Astrocyte (in vitro differentiated cells and primary cell): ENCODE results near the gene ARMC12. TPM values are rescaled to one million over a fixed set of nuclear protein-coding genes. Genes with fewer than 3 reads are reported as not detected.

Experiments
- DNase-seq: peaks from one replicate; pipeline ENCODE4 v3.0.0-alpha.2; 2010; ENCODE audit warnings: low read depth
- FAIRE-seq: peaks from 2 replicates; lab custom pipeline; 2011; peaks lifted over from hg19 to GRCh38; lab: Jason Lieb, UNC
- H2AFZ ChIP-seq: 2 replicates; pipeline ENCODE4 v1.6.0; 2012; ENCODE audit warnings: low read depth, low read length, inconsistent platforms
- H3K27ac ChIP-seq: 2 replicates; pipeline ENCODE4 v1.5.1; 2011; ENCODE audit warnings: low read depth, low read length, inconsistent platforms
- H3K27me3 ChIP-seq: 2 replicates; pipeline ENCODE4 v1.6.0; 2011; ENCODE audit warnings: low read length, inconsistent platforms; ENCODE audit not compliant: insufficient read depth
- H3K36me3 ChIP-seq: 2 replicates; pipeline ENCODE4 v1.5.1; 2011; ENCODE audit warnings: low read length, inconsistent platforms; ENCODE audit not compliant: insufficient read depth
- H3K4me1 ChIP-seq: 2 replicates; pipeline ENCODE4 v1.5.1; 2011; ENCODE audit warnings: low read length, inconsistent platforms; ENCODE audit not compliant: insufficient read depth
- H3K4me2 ChIP-seq: 2 replicates; pipeline ENCODE4 v1.6.0; 2012; ENCODE audit warnings: low read length, inconsistent platforms
- H3K4me3 ChIP-seq: 2 replicates; pipeline ENCODE4 v1.5.1; 2011; ENCODE audit warnings: low read depth, mild to moderate bottlenecking, low read length, inconsistent platforms; ENCODE audit not compliant: insufficient read depth
- H3K79me2 ChIP-seq: 2 replicates; pipeline ENCODE4 v1.6.0; 2012; ENCODE audit warnings: mild to moderate bottlenecking, low read length, inconsistent platforms; ENCODE audit not compliant: insufficient read depth
- H3K9ac ChIP-seq: 2 replicates; pipeline ENCODE4 v1.6.0; 2012; ENCODE audit warnings: mild to moderate bottlenecking, low read length, inconsistent platforms
- H3K9me3 ChIP-seq: 2 replicates; pipeline ENCODE4 v1.5.1; 2012; ENCODE audit warnings: low read depth, mild to moderate bottlenecking, low read length, inconsistent platforms; ENCODE audit not compliant: insufficient read depth
- H4K20me1 ChIP-seq: 2 replicates; pipeline ENCODE4 v1.6.0; 2012; ENCODE audit warnings: low read length, inconsistent platforms; ENCODE audit not compliant: insufficient read depth
- H3K27ac Mint-ChIP-seq: one replicate; pipeline ENCODE4 v1.8.0; 2021; ENCODE audit warnings: mild to moderate bottlenecking, mixed read lengths; ENCODE audit not compliant: unreplicated experiment
- H3K27me3 Mint-ChIP-seq: one replicate; pipeline ENCODE4 v1.8.0; 2021; ENCODE audit warnings: low read depth, mixed read lengths; ENCODE audit not compliant: unreplicated experiment
- H3K36me3 Mint-ChIP-seq: one replicate; pipeline ENCODE4 v1.8.0; 2021; ENCODE audit warnings: low read depth, mixed read lengths; ENCODE audit not compliant: unreplicated experiment
- H3K4me1 Mint-ChIP-seq: one replicate; pipeline ENCODE4 v1.8.0; 2021; ENCODE audit warnings: low read depth, mixed read lengths; ENCODE audit not compliant: unreplicated experiment
- H3K4me3 Mint-ChIP-seq: one replicate; pipeline ENCODE4 v1.8.0; 2021; ENCODE audit warnings: mild to moderate bottlenecking, moderate library complexity, mixed read lengths; ENCODE audit not compliant: unreplicated experiment
- H3K9me3 Mint-ChIP-seq: one replicate; pipeline ENCODE4 v1.8.0; 2021; ENCODE audit warnings: mild to moderate bottlenecking, mixed read lengths; ENCODE audit not compliant: unreplicated experiment
- CTCF ChIP-seq: IDR thresholded peaks from 2 replicates; pipeline ENCODE4 v1.5.1; 2011; ENCODE audit warnings: low read depth, mild to moderate bottlenecking, inconsistent platforms, low read length, moderate library complexity; ENCODE audit not compliant: insufficient read depth
- EZH2 ChIP-seq: IDR thresholded peaks from 2 replicates; pipeline ENCODE4 v1.6.1; 2012; ENCODE audit warnings: mild to moderate bottlenecking, low read length, inconsistent platforms; ENCODE audit not compliant: insufficient read depth
- total RNA-seq: library from RNA; stranded (reverse); gene quantifications from 2 replicates; pipeline ENCODE4 v1.2.1, GENCODE V29; 2021

ARMC12 gene
- total RNA-seq, 1 donor from 2014 or later, result 0.25 TPM

GRCh38 chr6:35782424-35782823 lies 45.6 kb downstream of the ARMC12 start:
- Histone ChIP-seq H3K27me3 (peaks cover 20% of the 10 kb centered on the region), H3K4me3 (no peak overlapping the region), H3K4me2 (no peak overlapping the region), H3K4me1 (no peaks in the 10 kb centered on the region), H4K20me1 (no peaks in the 10 kb centered on the region), H2AFZ (no peak overlapping the region), H3K36me3 (no peaks in the 10 kb centered on the region), H3K27ac (no peak overlapping the region), H3K79me2 (no peaks in the 10 kb centered on the region), H3K9me3 (no peaks in the 10 kb centered on the region), H3K9ac (no peak overlapping the region)
- H3K36me3 Mint-ChIP-seq, result no peaks in the 10 kb centered on the region
- DNase-seq, result no peak
- peaks cover 2% of the 10 kb centered on the region for H3K9me3 Mint-ChIP-seq
- H3K27me3 Mint-ChIP-seq, result peaks cover 52% of the 10 kb centered on the region
- H3K27ac Mint-ChIP-seq, result no peak overlapping the region
- FAIRE-seq, result no peak
- H3K4me1 Mint-ChIP-seq, result no peaks in the 10 kb centered on the region
- TF ChIP-seq CTCF (no peak), EZH2 (no peak)
- no peak overlapping the region for H3K4me3 Mint-ChIP-seq

- Mint-ChIP-seq H3K27ac (no peak overlapping the region), H3K9me3 (peaks cover 4% of the 10 kb centered on the region), H3K4me3 (no peak overlapping the region), H3K4me1 (no peaks in the 10 kb centered on the region), H3K36me3 (no peaks in the 10 kb centered on the region), H3K27me3 (peaks cover 55% of the 10 kb centered on the region)
- H4K20me1 ChIP-seq, result no peaks in the 10 kb centered on the region
- no peaks in the 10 kb centered on the region for H3K36me3 ChIP-seq
- no peaks in the 10 kb centered on the region for H3K79me2 ChIP-seq
- peaks cover 30% of the 10 kb centered on the region for H3K27me3 ChIP-seq
- H3K9me3 ChIP-seq, result no peaks in the 10 kb centered on the region
- DNase-seq (no peak), FAIRE-seq (no peak)
- no peak overlapping the region for H3K4me3 ChIP-seq
- no peak overlapping the region for H3K27ac ChIP-seq
- no peak overlapping the region for H3K9ac ChIP-seq
- no peak overlapping the region for H2AFZ ChIP-seq
- no peak for TF ChIP-seq CTCF
- no peak for TF ChIP-seq EZH2
- no peaks in the 10 kb centered on the region for H3K4me1 ChIP-seq
- H3K4me2 ChIP-seq, result no peak overlapping the region
Observed at GRCh38 chr6:35784200-35784599, 47.4 kb downstream of the ARMC12 start.

- FAIRE-seq, result no peak
- H3K9me3 Mint-ChIP-seq, result peaks cover 4% of the 10 kb centered on the region
Observed at GRCh38 chr6:35786272-35786671, 49.4 kb downstream of the ARMC12 start.

More at GRCh38 chr6:35786272-35786671, 49.4 kb downstream of the ARMC12 start:
- Histone ChIP-seq H3K4me1 (no peaks in the 10 kb centered on the region), H3K36me3 (no peaks in the 10 kb centered on the region), H4K20me1 (no peaks in the 10 kb centered on the region), H2AFZ (no peak overlapping the region), H3K4me2 (no peak overlapping the region), H3K9me3 (no peaks in the 10 kb centered on the region), H3K79me2 (no peaks in the 10 kb centered on the region), H3K9ac (no peak overlapping the region), H3K27ac (no peak overlapping the region), H3K4me3 (no peak overlapping the region), H3K27me3 (peaks cover 30% of the 10 kb centered on the region)
- peaks cover 44% of the 10 kb centered on the region for H3K27me3 Mint-ChIP-seq
- TF ChIP-seq CTCF (no peak), EZH2 (no peak)
- no peaks in the 10 kb centered on the region for H3K4me1 Mint-ChIP-seq
- H3K4me3 Mint-ChIP-seq, result no peak overlapping the region
- no peaks in the 10 kb centered on the region for H3K36me3 Mint-ChIP-seq
- no peak for DNase-seq
- no peak overlapping the region for H3K27ac Mint-ChIP-seq
